NCI-H1417 treated with DMSO at 0.1 percent for 48 hours (cell line): ENCODE results near the gene CNPY4.

ENCODE experiments used
- DNase-seq: peaks from one replicate; lab custom pipeline; 2025; lab: John Stamatoyannopoulos, UW

CNPY4 gene

GRCh38 chr7:100167912-100168323 is 48.5 kb downstream of the CNPY4 start:
- no peak for DNase-seq

GRCh38 chr7:100169147-100169850 is 49.9 kb downstream of the CNPY4 start:
- DNase-seq = no peak

GRCh38 chr7:100170101-100170897 is 50.9 kb downstream of the CNPY4 start:
- DNase-seq = no peak

- DNase-seq = no peak
Observed at GRCh38 chr7:100171087-100171681, 51.8 kb downstream of the CNPY4 start.

GRCh38 chr7:100171840-100172239 is 52.4 kb downstream of the CNPY4 start:
- DNase-seq = no peak

GRCh38 chr7:100173806-100174495 is 54.5 kb downstream of the CNPY4 start:
- DNase-seq = no peak

GRCh38 chr7:100174582-100174981 is 55.1 kb downstream of the CNPY4 start:
- DNase-seq = no peak
